Stimulated activated CD4-positive, alpha-beta T cell treated with anti-CD3 and anti-CD28 coated beads, Interleukin-12 subunit alpha, Interleukin-12 subunit beta, amount 100 ng/mL, for 24 hours (primary cell): ENCODE data around the gene NUP210.

ENCODE experiments used
- DNase-seq, 2 experiments: peaks; one replicate each; pipeline ENCODE4 v3.0.0-alpha.2; 2020; ENCODE audit warnings: low read depth in 2 of 2

NUP210 gene

DNA sequence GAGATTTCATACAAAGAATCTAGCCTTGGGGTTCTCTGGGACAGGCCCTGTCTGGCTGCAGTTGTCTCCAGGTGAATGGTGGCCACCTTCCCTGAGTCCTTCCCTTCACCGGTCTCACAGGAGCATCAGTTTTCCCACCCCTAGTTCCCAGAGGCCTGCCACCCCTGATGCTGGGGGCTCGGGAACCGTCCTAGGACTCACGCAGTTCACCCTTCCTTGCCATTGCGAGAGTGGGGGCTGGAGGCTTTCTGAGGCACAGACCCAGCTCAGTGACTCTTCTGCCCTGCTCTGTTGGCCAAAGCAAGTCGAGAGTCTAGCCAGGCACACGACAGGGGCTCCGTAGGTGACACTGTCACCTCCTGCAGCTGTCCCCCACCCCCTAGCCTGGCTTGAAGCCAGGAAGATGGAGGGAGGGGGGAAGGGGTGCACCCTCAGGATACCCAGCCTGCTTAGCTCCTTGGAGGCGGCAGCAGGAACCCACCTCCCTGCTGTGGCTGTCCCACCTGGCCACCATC lies 130.3 kb downstream of the NUP210 start:
- no peak for DNase-seq

GRCh38 chr3:13288732-13289718 lies 131.1 kb downstream of the NUP210 start:
- no peak for DNase-seq

DNA sequence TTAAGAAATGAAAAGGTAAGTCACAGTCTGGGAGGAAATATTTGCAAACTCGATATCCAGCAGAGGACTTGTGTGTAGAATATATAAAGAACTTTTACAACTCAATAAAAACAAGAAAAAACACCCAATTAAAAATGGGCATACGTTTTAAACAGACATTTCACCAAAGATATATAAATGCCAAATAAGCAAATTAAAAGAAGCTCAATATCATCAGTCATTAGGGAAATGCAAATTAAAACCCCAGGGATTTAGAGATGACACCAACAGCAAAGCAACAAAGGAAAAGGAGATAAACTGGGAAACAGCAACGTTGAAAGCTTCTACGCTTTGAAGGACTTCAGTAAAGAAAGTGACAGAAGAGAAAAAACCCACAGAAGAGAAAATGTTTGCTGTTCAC lies 132.3 kb downstream of the NUP210 start:
- no peak for DNase-seq

DNA sequence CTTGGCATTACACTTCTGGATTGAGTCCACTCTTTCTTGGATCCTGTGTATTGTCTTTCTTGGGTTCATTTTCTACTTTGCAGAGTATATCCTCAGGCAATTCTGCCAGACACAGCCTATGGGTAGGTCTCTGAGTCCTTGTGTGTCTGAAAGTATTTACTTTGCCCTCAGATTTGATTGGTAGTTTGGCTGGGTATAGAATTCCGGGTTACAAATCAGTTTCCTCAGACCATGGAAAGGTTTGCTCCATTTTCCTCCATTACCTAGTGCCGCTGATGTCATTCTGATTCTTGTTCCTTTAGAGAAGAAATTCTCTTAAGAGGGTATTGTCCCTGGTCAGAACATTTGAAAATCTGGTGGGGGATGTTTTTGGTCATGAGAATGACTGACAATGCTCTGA lies 133.2 kb downstream of the NUP210 start:
- DNase-seq: no peak

DNA sequence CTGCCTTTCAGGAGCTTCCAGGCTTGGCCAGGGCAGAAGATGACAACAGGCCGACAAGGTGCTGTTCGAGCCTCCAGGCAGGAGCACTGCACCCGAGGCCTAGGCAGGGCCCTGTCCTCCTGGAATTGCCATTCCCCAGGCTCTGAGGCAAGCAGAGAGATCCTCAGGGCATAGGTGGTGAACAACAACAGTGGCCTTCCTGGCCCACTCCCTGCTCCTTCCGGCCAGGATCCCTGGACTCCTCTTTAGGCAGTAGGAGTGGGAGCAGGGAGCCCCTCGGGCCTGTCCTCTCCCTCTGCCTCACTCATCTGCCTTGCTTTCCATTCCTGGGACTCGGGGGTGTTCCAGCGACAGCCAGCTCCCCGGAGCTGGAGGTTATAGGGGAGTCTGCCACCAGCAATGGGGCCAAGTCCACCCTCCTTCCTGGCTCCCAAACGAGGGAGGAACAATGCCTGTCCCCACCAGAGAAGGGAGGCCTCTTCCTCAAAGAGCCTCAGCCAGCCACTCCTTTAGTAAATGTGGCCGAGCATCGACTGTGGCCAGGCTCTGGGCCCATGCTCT lies 135.0 kb downstream of the NUP210 start:
- DNase-seq: no peak

DNA sequence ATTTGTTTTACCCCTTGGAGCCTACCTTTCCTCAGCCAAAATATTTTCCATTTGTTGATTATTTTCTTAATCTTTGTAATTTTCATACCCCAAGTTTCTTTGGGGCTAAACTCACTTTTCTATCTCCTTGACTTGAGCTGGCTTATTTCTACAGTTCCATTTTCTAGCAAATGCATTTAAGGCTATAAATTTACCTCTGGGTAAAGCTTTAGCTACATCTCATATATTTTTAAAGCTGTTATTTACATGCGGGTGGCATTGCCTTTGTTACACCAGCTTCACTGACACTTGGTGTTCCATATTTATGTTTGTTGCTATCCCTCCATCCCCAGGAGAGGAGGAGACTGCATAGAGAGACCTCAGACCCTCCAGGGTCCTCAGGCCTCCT lies 136.3 kb downstream of the NUP210 start:
- no peak for DNase-seq

- DNase-seq: no peak
Measured at GRCh38 chr3:13282986-13283876, 136.9 kb downstream of the NUP210 start.

- DNase-seq: no peak
Measured at GRCh38 chr3:13282358-13282985, 137.7 kb downstream of the NUP210 start.

- DNase-seq: no peak
Measured at GRCh38 chr3:13281507-13282357, 138.4 kb downstream of the NUP210 start.

DNA sequence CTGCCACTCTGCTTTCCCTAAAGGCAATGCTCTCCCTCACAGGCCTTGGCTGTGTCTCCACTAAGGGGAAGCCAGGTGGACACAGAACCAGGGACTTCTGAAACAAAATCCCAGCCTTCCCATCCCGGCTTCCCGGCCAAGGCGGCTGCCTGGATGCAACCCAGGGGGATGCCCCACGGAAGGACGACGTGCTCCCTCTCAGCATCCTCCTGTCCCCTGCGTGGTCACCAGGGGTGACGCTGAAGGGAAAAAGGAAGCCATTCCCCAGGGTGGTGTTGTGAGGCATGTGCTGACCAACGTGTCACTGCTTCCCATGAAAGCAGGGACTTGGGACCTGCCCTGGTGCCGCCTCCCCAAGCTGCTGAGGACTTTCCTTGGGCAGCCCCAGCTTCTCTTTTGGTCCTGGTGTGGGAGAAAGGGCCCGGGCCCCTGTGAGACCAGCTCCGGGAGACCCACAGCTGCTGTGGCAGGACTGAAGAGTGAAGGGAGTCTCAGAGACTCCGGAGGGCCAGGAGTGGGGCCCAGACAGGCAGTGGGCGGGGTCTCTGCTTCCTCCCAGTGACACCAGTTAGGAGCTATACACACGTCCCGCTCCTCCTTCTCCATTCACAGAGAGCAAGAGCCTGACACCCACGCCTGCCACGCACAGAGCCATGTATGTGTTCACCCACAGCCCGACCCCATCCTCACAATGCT lies 139.2 kb downstream of the NUP210 start:
- no peak for DNase-seq

- DNase-seq: no peak
Measured at GRCh38 chr3:13280122-13280790, 139.9 kb downstream of the NUP210 start.

DNA sequence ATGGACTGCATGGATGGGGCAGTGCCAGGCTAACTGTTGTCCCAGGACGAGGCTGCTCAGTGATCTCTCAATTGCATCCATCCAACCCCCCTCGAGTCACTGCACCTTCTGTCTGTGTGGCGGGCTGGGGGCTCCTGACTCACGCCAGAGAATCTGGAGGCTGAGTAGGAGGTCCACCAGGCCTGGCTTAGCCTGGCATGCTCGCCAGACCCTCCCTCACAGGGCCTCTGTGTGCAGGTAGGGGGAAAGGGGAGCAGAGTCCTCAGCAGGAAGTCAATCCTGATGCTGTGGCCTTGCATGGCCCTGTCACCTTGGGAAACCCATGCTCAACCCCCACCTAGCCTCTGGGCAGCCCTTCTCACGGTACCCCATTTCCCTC lies 140.6 kb downstream of the NUP210 start:
- no peak for DNase-seq

DNA sequence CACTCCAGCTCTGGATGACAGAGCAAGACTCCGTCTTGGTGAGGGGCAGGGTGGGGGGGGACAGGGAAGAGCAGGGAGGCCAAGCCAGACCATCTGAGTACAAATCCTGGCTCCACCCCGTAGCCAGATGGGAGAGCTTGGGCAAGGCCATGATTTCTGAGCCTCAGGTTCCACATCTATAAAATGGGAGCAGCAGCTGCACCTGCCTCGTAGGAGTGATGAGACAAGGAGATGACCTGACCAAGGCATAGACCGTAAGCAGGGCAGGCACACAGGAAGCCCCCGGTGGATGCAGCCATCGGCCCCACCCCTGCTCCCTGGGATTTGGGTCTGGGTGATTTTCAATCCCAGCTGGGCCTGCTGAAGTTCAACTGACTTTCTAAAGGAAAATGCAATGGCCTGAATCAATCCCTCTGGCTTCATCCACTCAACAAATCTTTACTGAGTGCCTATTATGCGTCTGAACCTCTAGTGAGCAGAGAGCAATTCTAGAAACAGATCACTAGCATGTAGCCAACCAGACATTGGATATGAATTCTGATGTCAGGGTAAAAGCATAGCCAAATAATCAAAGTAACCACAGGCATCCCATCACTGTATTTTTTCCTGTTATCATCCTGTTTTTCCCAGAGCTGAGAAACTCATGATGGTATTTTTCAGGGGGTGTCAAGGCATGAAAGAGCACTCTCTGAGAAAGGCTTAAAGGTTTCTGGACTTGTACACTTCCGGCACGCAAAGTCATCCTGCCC lies 141.2 kb downstream of the NUP210 start:
- DNase-seq: no peak

GRCh38 chr3:13277860-13278531 lies 142.1 kb downstream of the NUP210 start:
- no peak for DNase-seq

DNA sequence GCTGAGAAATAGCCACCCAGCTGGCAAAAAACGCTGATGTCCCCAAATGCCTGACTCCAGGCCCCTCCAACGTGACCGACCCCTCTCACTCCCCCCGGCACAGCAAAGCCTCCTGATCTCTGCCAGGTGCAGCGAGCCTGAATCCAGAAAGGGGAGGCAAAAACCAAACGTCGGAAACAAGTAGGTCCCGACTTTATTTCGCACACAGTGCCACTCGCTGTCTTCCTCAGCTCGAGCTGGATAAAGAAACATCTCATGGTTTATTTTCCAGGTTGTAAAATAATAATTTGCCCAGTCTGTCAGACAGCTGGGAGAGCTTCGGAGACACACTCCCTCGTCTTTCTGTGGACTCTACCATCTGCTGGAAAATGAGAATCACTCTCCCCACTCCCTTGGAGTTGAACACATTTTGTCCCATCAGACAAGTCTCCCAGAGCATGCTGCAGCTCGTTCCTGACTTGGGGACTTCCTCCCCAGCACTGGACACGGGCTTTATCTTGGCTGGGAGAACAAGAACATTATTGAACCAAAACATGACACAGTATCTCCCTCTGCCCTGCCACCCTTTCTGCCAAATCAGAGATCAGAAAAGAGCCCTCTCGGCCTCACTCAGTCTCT lies 142.8 kb downstream of the NUP210 start:
- no peak for DNase-seq

- no peak for DNase-seq
Measured at GRCh38 chr3:13276438-13277195, 143.5 kb downstream of the NUP210 start.
